HCT116 (cell line): ENCODE results near the gene ANXA5. TPM values are rescaled to one million over a fixed set of nuclear protein-coding genes. Genes with fewer than 3 reads are reported as not detected.

Source experiments
- ATAC-seq: fragments of 200-7000 bp; cut with Tn5 transposase; 2 replicates; pipeline ENCODE4 v1.9.1; 2020; ENCODE audit warnings: mild to moderate bottlenecking, moderate library complexity
- BruUV-seq: library from RNA; stranded (reverse); fragments of 400-500 nt; replicated peaks from 2 replicates; lab custom pipeline; 2021; lab: Mats Ljungman, UMichigan
- CTCF ChIA-PET: fragments of 300-600 bp; sonication (Branson Sonifier 250); formaldehyde crosslinking; loops from one replicate; lab custom pipeline; 2021; ENCODE audit warnings: antibody characterized with exemption; lab: Charles Lee
- POLR2A ChIA-PET: fragments of 300-600, 350-600 bp; sonication (Branson Sonifier 250); formaldehyde crosslinking; loops from one replicate; lab custom pipeline; 2021; ENCODE audit warnings: antibody characterized with exemption; lab: Charles Lee
- RAD21 ChIA-PET, 2 experiments: fragments of 300-600 bp; sonication (Branson Sonifier 250); formaldehyde crosslinking; loops; one replicate each; lab custom pipeline; 2023; ENCODE audit warnings: low total read pairs in 2 of 2; ENCODE audit not compliant: uncharacterized antibody in 2 of 2, unreplicated experiment in 2 of 2, low non-redundant PET in 1 of 2; lab: Charles Lee
- DNase-seq: peaks from one replicate; pipeline ENCODE4 v3.0.0-alpha.2; 2010; ENCODE audit warnings: low read depth, low spot score
- H2AFZ ChIP-seq: fragments of 200-600 bp; shearing (Covaris generic), sonication (generic); 2 replicates; pipeline ENCODE4 v1.6.1; 2017; ENCODE audit warnings: low read depth, mixed run types, mixed read lengths, antibody characterized with exemption, low read length; ENCODE audit not compliant: poor library complexity, severe bottlenecking
- H3K27ac ChIP-seq: 2 replicates; pipeline ENCODE4 v1.5.1; 2012; ENCODE audit warnings: low read depth, low read length
- H3K27me3 ChIP-seq: fragments of 200-600 bp; sonication (generic); 2 replicates; pipeline ENCODE4 v1.6.1; 2016; ENCODE audit warnings: mixed run types, low read length, mixed read lengths; ENCODE audit not compliant: insufficient read depth
- H3K36me3 ChIP-seq, 2 experiments: fragments of 200-500 bp in 1 of 2; fragments of 200-600 bp in 1 of 2; sonication (Bioruptor generic) in 1 of 2; sonication (generic) in 1 of 2; 2 replicates each; pipeline versions ENCODE4 v1.5.1 to v1.6.1; 2014 to 2016; ENCODE audit warnings: low read length in 2 of 2, inconsistent platforms in 1 of 2, mixed read lengths in 1 of 2, mixed run types in 1 of 2; ENCODE audit not compliant: insufficient read depth in 2 of 2, control insufficient read depth in 1 of 2
- H3K4me1 ChIP-seq, 2 experiments: fragments of 200-600 bp in 1 of 2; sonication (generic) in 1 of 2; 2 replicates each; pipeline versions ENCODE4 v1.5.1 to v1.6.1; 2012 to 2017; ENCODE audit warnings: low read length in 2 of 2, inconsistent platforms in 1 of 2, mild to moderate bottlenecking in 1 of 2, mixed read lengths in 1 of 2, mixed run types in 1 of 2, moderate library complexity in 1 of 2; ENCODE audit not compliant: insufficient read depth in 2 of 2, control insufficient read depth in 1 of 2
- H3K4me2 ChIP-seq: fragments of 200-600 bp; sonication (generic); 2 replicates; pipeline ENCODE4 v1.6.1; 2017; ENCODE audit warnings: mixed run types, low read length, mixed read lengths
- H3K4me3 ChIP-seq, 2 experiments: fragments of 200-600 bp in 1 of 2; sonication (generic) in 1 of 2; replicated peaks in 1 of 2; 2 replicates each; pipeline ENCODE4 v1.5.1; 2011 to 2016; ENCODE audit warnings: low read length in 2 of 2, control low read depth in 1 of 2, low read depth in 1 of 2, mild to moderate bottlenecking in 1 of 2, mixed read lengths in 1 of 2, mixed run types in 1 of 2
- H3K79me2 ChIP-seq: fragments of 200-600 bp; sonication (generic); 2 replicates; pipeline ENCODE4 v1.6.1; 2017; ENCODE audit warnings: mild to moderate bottlenecking, mixed run types, low read length, moderate library complexity, mixed read lengths; ENCODE audit not compliant: insufficient read depth
- H3K9ac ChIP-seq: fragments of 200-600 bp; sonication (generic); 2 replicates; pipeline ENCODE4 v1.6.1; 2016; ENCODE audit warnings: low read length, mixed read lengths
- H3K9me2 ChIP-seq: fragments of 200-600 bp; sonication (generic), shearing (Covaris generic); 2 replicates; pipeline ENCODE4 v1.6.1; 2017; ENCODE audit warnings: mixed run types, mild to moderate bottlenecking, moderate library complexity; ENCODE audit not compliant: insufficient read depth
- H3K9me3 ChIP-seq, 2 experiments: fragments of 200-500 bp in 1 of 2; fragments of 200-600 bp in 1 of 2; sonication (Bioruptor generic) in 1 of 2; sonication (generic) in 1 of 2; 2 replicates each; pipeline ENCODE4 v1.6.1; 2014 to 2017; ENCODE audit warnings: low read length in 2 of 2, mixed read lengths in 2 of 2, inconsistent platforms in 1 of 2, low read depth in 1 of 2, mild to moderate bottlenecking in 1 of 2, mixed run types in 1 of 2, moderate library complexity in 1 of 2; ENCODE audit not compliant: control insufficient read depth in 1 of 2, insufficient read depth in 1 of 2
- H4K20me1 ChIP-seq: fragments of 200-600 bp; sonication (generic), shearing (Covaris generic); 2 replicates; pipeline ENCODE4 v1.6.1; 2017; ENCODE audit warnings: mixed run types, mild to moderate bottlenecking, moderate library complexity; ENCODE audit not compliant: insufficient read depth
- CBX3 ChIP-seq: IDR thresholded peaks from 2 replicates; pipeline ENCODE4 v1.6.1; 2012; ENCODE audit warnings: low read depth
- CEBPB ChIP-seq: IDR thresholded peaks from 2 replicates; pipeline ENCODE4 v1.6.1; 2012; ENCODE audit warnings: low read depth
- EGR1 ChIP-seq: IDR thresholded peaks from 2 replicates; pipeline ENCODE4 v1.6.1; 2012; ENCODE audit warnings: low read depth
- ELF1 ChIP-seq: IDR thresholded peaks from 2 replicates; pipeline ENCODE4 v1.6.1; 2012; ENCODE audit warnings: low read depth, borderline replicate concordance
- FOSL1 ChIP-seq: IDR thresholded peaks from 2 replicates; pipeline ENCODE4 v1.6.1; 2012; ENCODE audit warnings: low read depth
- JUND ChIP-seq: IDR thresholded peaks from 2 replicates; pipeline ENCODE4 v1.6.1; 2012
- POLR2AphosphoS5 ChIP-seq: IDR thresholded peaks from 2 replicates; pipeline ENCODE4 v1.6.1; 2011; ENCODE audit warnings: mild to moderate bottlenecking, low read depth, low read length, moderate library complexity
- RAD21 ChIP-seq: IDR thresholded peaks from 2 replicates; pipeline ENCODE4 v1.6.1; 2012; ENCODE audit warnings: low read depth, mild to moderate bottlenecking
- SIN3A ChIP-seq: IDR thresholded peaks from 2 replicates; pipeline ENCODE4 v1.6.1; 2012; ENCODE audit warnings: low read depth
- YY1 ChIP-seq: IDR thresholded peaks from 2 replicates; pipeline ENCODE4 v1.6.1; 2011; ENCODE audit warnings: low read length, low read depth, moderate library complexity, mild to moderate bottlenecking; ENCODE audit not compliant: insufficient replicate concordance; ENCODE audit errors: extremely low read depth
- ZBTB33 ChIP-seq: IDR thresholded peaks from 2 replicates; pipeline ENCODE4 v1.6.1; 2011; ENCODE audit warnings: mild to moderate bottlenecking, low read length, moderate library complexity; ENCODE audit not compliant: insufficient replicate concordance; ENCODE audit errors: extremely low read depth
- ZNF274 ChIP-seq: fragments of 200-500 bp; sonication (Bioruptor generic); IDR thresholded peaks from 2 replicates; pipeline ENCODE4 v1.6.1; 2014; ENCODE audit warnings: mild to moderate bottlenecking, low read depth, low read length, inconsistent platforms
- intact Hi-C: fragments of 100-400 bp; cut with micrococcal nuclease; formaldehyde crosslinking; loops from 2 replicates; pipeline ENCODE4 v1.10.0; 2022
- total RNA-seq: library from RNA; stranded (reverse); gene quantifications from one replicate; pipeline ENCODE4 v1.2.1, GENCODE V29; 2021; ENCODE audit not compliant: unreplicated experiment
- TF ChIP-seq, protein P1 (sequence below): IDR thresholded peaks from 2 replicates; pipeline ENCODE4 v1.6.1; 2012
- TF ChIP-seq, protein P2 (sequence below), 3 experiments: fragments of 200-600 bp in 1 of 3; sonication (generic) in 1 of 3; IDR thresholded peaks in 2 of 3; conservative IDR thresholded peaks in 1 of 3; 2 replicates each; pipeline ENCODE4 v1.5.1; 2012 to 2017; ENCODE audit warnings: low read depth in 2 of 3, low read length in 2 of 3, antibody characterized with exemption in 1 of 3, borderline replicate concordance in 1 of 3, control low read depth in 1 of 3, mild to moderate bottlenecking in 1 of 3, mixed read lengths in 1 of 3, mixed run types in 1 of 3, moderate library complexity in 1 of 3; ENCODE audit not compliant: insufficient read depth in 1 of 3

The ANXA5 gene
- total RNA-seq, 1 experiment from 2014 or later = 186 TPM

- RAD21 ChIA-PET = no interaction called here
- no peak overlapping the region for H3K9ac ChIP-seq
- H3K4me3 ChIP-seq = no peak overlapping the region
- H3K4me1 ChIP-seq = no peaks in the 10 kb centered on the region
- DNase-seq = no peak
- no peak overlapping the region for H3K4me2 ChIP-seq
- TF ChIP-seq ZNF274 (no peak), ZBTB33 (no peak), POLR2AphosphoS5 (no peak), YY1 (no peak), SIN3A (no peak), FOSL1 (no peak), CBX3 (no peak), ELF1 (no peak), EGR1 (no peak), JUND (no peak), RAD21 (no peak), CEBPB (no peak)
- TF ChIP-seq, protein P1, sequence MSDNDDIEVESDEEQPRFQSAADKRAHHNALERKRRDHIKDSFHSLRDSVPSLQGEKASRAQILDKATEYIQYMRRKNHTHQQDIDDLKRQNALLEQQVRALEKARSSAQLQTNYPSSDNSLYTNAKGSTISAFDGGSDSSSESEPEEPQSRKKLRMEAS = no peak
- TF ChIP-seq, protein P2, sequence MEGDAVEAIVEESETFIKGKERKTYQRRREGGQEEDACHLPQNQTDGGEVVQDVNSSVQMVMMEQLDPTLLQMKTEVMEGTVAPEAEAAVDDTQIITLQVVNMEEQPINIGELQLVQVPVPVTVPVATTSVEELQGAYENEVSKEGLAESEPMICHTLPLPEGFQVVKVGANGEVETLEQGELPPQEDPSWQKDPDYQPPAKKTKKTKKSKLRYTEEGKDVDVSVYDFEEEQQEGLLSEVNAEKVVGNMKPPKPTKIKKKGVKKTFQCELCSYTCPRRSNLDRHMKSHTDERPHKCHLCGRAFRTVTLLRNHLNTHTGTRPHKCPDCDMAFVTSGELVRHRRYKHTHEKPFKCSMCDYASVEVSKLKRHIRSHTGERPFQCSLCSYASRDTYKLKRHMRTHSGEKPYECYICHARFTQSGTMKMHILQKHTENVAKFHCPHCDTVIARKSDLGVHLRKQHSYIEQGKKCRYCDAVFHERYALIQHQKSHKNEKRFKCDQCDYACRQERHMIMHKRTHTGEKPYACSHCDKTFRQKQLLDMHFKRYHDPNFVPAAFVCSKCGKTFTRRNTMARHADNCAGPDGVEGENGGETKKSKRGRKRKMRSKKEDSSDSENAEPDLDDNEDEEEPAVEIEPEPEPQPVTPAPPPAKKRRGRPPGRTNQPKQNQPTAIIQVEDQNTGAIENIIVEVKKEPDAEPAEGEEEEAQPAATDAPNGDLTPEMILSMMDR (IDR thresholded peaks at IDR 0.05 in 2 of 3, conservative IDR thresholded peaks at IDR 0.05 in 1 of 3; ENCODE audit: borderline replicate concordance in 1 of 3, insufficient read depth in 1 of 3, low read depth in 2 of 3, low read length in 2 of 3) = no peak
- TF ChIP-seq, all 23 proteins: peak for 0
- no peak for ATAC-seq
- Histone ChIP-seq H3K9me3 (no peaks in the 10 kb centered on the region), H3K9me2 (no peaks in the 10 kb centered on the region), H3K27ac (no peak overlapping the region), H3K36me3 (no peaks in the 10 kb centered on the region), H2AFZ (no peak overlapping the region), H4K20me1 (no peaks in the 10 kb centered on the region), H3K27me3 (no peaks in the 10 kb centered on the region), H3K79me2 (no peaks in the 10 kb centered on the region)
- intact Hi-C loops = loop anchor here (5.0 kb wide), 3 partner anchors 277 to 1667 kb away; no protein-coding TSS in a partner anchor
- BruUV-seq = no TSS peak
- POLR2A ChIA-PET = no interaction called here
- CTCF ChIA-PET = interaction anchor here (0.9 kb wide), 1 partner anchor 39 kb away, joined by 3 read pairs; no protein-coding TSS in a partner anchor
These were observed 42.2 kb upstream of the ANXA5 start for GRCh38 chr4:121738780-121739535.
